Hepatocyte (in vitro differentiated cells): ENCODE data around the gene C18orf63. TPM values are rescaled to one million over a fixed set of nuclear protein-coding genes. Genes with fewer than 3 reads are reported as not detected.

ENCODE experiments used
- DNase-seq: peaks from one replicate; pipeline ENCODE4 v3.0.0-alpha.2; 2016; ENCODE audit warnings: low spot score
- H2AFZ ChIP-seq: fragments of 200-600 bp; sonication (generic); 2 replicates; pipeline ENCODE4 v1.6.0; 2016; ENCODE audit warnings: antibody characterized with exemption, mild to moderate bottlenecking
- H3K27ac ChIP-seq: fragments of 200-600 bp; sonication (generic); 2 replicates; pipeline ENCODE4 v1.5.1; 2016; ENCODE audit warnings: mild to moderate bottlenecking
- H3K27me3 ChIP-seq: fragments of 200-600 bp; sonication (generic); 2 replicates; pipeline ENCODE4 v1.6.1; 2016
- H3K36me3 ChIP-seq: fragments of 200-600 bp; sonication (generic); replicated peaks from 2 replicates; pipeline ENCODE4 v1.5.1; 2016; ENCODE audit warnings: low read depth; ENCODE audit not compliant: insufficient read depth
- H3K4me1 ChIP-seq: fragments of 200-600 bp; sonication (generic); 2 replicates; pipeline ENCODE4 v1.5.1; 2016; ENCODE audit warnings: mild to moderate bottlenecking, moderate library complexity; ENCODE audit not compliant: insufficient read depth
- H3K4me2 ChIP-seq: fragments of 200-600 bp; sonication (generic); 2 replicates; pipeline ENCODE4 v1.6.0; 2016
- H3K4me3 ChIP-seq: fragments of 200-600 bp; sonication (generic); 2 replicates; pipeline ENCODE4 v1.5.1; 2016; ENCODE audit warnings: mild to moderate bottlenecking
- H3K79me2 ChIP-seq: fragments of 200-600 bp; sonication (generic); 2 replicates; pipeline ENCODE4 v1.6.0; 2017; ENCODE audit warnings: mild to moderate bottlenecking
- H3K9me2 ChIP-seq: fragments of 200-600 bp; sonication (generic); replicated peaks from 2 replicates; pipeline ENCODE4 v1.6.0; 2017; ENCODE audit warnings: mild to moderate bottlenecking; ENCODE audit not compliant: insufficient read depth
- H3K9me3 ChIP-seq: fragments of 200-600 bp; sonication (generic); 2 replicates; pipeline ENCODE4 v1.5.1; 2016; ENCODE audit warnings: low read depth, mild to moderate bottlenecking
- H4K20me1 ChIP-seq: fragments of 200-600 bp; sonication (generic); 2 replicates; pipeline ENCODE4 v1.6.0; 2016; ENCODE audit warnings: mild to moderate bottlenecking; ENCODE audit not compliant: insufficient read depth, poor library complexity, severe bottlenecking
- EZH2 ChIP-seq: fragments of 200-600 bp; sonication (generic); IDR thresholded peaks from 2 replicates; pipeline ENCODE4 v1.6.1; 2016; ENCODE audit warnings: antibody characterized with exemption, mild to moderate bottlenecking, borderline replicate concordance
- EZH2phosphoT487 ChIP-seq: fragments of 200-600 bp; sonication (generic); IDR thresholded peaks from one replicate; pipeline ENCODE4 v1.6.1; 2018; ENCODE audit warnings: antibody characterized with exemption, mild to moderate bottlenecking, low read depth, moderate library complexity; ENCODE audit not compliant: unreplicated experiment, severe bottlenecking
- WGBS: methylation state at CpG from one replicate; pipeline ENCODE4 v1.1.6; 2016; ENCODE audit warnings: low lambda C conversion rate; ENCODE audit errors: missing lambda C conversion rate; 5-methylcytosine and 5-hydroxymethylcytosine counted together
- polyA plus RNA-seq: library from polyadenylated mRNA; unstranded; fragments of >200 nt; fragmentation: Nextera tagmentation; extraction: Ambion mirVana; gene quantifications from 2 replicates; pipeline ENCODE4 v1.2.1, GENCODE V29; 2016
- total RNA-seq: library from RNA; depleted of rRNA; stranded (reverse); fragments of >200 nt; gene quantifications from 2 replicates; pipeline ENCODE4 v1.2.3, GENCODE V29; 2014
- TF ChIP-seq, protein P1 (sequence below): fragments of 200-600 bp; sonication (generic); IDR thresholded peaks from 2 replicates; pipeline ENCODE4 v1.5.1; 2016; ENCODE audit warnings: antibody characterized with exemption, mild to moderate bottlenecking; ENCODE audit not compliant: poor library complexity

Gene C18orf63
- total and polyA plus RNA-seq, 2 experiments from 2014 or later: not detected

DNA sequence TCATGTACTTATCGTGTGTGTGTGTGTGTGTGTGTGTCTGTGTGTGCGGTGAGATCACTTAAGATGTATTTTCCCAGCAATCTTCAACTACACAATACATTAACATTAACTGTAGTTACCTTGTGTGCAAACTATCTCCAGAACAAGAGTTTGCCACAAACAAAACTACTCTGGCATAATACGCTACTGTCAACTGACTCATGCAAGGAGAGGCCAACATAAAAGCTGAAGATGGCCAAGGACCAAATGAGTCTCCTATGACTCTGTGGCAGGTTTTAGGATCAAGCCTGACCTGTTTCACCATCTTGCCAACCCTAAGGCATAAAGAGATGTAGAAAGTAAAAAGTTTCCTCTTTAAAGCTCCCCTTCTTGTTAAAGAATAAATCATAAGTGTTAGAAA is 44.0 kb upstream of the C18orf63 start:
- Histone ChIP-seq H3K4me2 (no peak overlapping the region), H3K79me2 (peaks cover 98% of the 10 kb centered on the region), H2AFZ (no peak overlapping the region), H3K4me3 (no peak overlapping the region), H3K36me3 (no peaks in the 10 kb centered on the region), H3K27ac (no peak overlapping the region), H4K20me1 (no peaks in the 10 kb centered on the region), H3K9me3 (no peaks in the 10 kb centered on the region), H3K9me2 (no peaks in the 10 kb centered on the region), H3K27me3 (no peaks in the 10 kb centered on the region), H3K4me1 (peaks cover 11% of the 10 kb centered on the region)
- TF ChIP-seq, protein P1, sequence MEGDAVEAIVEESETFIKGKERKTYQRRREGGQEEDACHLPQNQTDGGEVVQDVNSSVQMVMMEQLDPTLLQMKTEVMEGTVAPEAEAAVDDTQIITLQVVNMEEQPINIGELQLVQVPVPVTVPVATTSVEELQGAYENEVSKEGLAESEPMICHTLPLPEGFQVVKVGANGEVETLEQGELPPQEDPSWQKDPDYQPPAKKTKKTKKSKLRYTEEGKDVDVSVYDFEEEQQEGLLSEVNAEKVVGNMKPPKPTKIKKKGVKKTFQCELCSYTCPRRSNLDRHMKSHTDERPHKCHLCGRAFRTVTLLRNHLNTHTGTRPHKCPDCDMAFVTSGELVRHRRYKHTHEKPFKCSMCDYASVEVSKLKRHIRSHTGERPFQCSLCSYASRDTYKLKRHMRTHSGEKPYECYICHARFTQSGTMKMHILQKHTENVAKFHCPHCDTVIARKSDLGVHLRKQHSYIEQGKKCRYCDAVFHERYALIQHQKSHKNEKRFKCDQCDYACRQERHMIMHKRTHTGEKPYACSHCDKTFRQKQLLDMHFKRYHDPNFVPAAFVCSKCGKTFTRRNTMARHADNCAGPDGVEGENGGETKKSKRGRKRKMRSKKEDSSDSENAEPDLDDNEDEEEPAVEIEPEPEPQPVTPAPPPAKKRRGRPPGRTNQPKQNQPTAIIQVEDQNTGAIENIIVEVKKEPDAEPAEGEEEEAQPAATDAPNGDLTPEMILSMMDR: no peak
- TF ChIP-seq EZH2: no peak
- TF ChIP-seq EZH2phosphoT487: no peak
- 89% methylated on average over 3 of the region's 3 CpGs for WGBS
- DNase-seq: no peak

DNA sequence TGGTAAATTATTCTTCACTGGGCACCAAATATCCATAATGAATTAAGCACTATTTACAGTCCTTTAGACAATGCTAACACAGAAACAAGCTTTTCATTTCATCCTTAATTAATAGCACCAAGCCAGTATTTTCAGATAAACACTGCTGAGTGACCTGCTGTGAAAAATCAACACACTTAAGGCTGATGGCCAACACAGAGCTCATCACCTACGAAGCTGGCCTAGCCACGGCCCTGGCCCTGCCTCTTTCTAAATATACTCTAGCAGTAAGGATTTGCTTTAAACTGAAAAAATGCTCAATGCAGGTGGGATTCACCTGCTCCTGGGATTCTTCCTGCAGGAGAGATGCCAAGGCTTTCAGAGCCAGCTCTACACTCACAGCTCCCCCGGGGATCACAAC is 42.2 kb upstream of the C18orf63 start:
- no peak for TF ChIP-seq EZH2
- TF ChIP-seq, protein P1: no peak
- TF ChIP-seq EZH2phosphoT487: no peak
- Histone ChIP-seq H3K4me1 (peaks cover 29% of the 10 kb centered on the region), H3K9me2 (no peaks in the 10 kb centered on the region), H3K36me3 (no peaks in the 10 kb centered on the region), H3K4me2 (no peak overlapping the region), H3K79me2 (peaks cover 98% of the 10 kb centered on the region), H4K20me1 (peaks cover 1% of the 10 kb centered on the region), H2AFZ (no peak overlapping the region), H3K4me3 (no peak overlapping the region), H3K9me3 (no peaks in the 10 kb centered on the region), H3K27me3 (no peaks in the 10 kb centered on the region), H3K27ac (no peak overlapping the region)
- WGBS: 84% methylated on average over 3 of the region's 3 CpGs
- no peak for DNase-seq

DNA sequence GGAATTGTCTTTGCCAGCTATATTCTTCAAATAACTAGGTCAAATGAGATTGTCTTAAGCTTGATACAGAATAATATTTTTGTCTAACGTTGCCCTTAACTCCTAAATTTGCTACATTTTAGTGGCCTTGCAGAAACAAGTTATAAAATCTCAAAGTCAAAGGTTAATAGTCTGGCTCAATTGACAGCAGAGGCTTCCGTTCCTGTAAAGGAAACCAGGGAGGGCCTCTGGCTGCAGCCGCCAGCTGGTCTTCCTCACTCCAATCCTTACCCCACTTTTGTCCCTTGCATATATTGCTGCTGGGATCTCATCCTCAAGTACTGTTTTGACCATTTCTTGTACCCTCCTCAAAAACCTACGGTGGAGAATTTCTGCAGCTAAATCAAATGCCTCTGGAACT is 40.9 kb upstream of the C18orf63 start:
- 62% methylated on average over 4 of the region's 4 CpGs for WGBS

More for the DNA sequence above, 40.9 kb upstream of the C18orf63 start:
- H3K4me1 ChIP-seq: peaks cover 29% of the 10 kb centered on the region
- no peaks in the 10 kb centered on the region for H3K27me3 ChIP-seq
- no peak overlapping the region for H3K27ac ChIP-seq
- H3K79me2 ChIP-seq: peaks cover 98% of the 10 kb centered on the region
- no peaks in the 10 kb centered on the region for H3K36me3 ChIP-seq
- no peak overlapping the region for H3K4me3 ChIP-seq
- TF ChIP-seq EZH2 (no peak), EZH2phosphoT487 (no peak)
- TF ChIP-seq, protein P1: no peak
- no peak overlapping the region for H2AFZ ChIP-seq
- peaks cover 4% of the 10 kb centered on the region for H4K20me1 ChIP-seq
- H3K9me2 ChIP-seq: no peaks in the 10 kb centered on the region
- H3K9me3 ChIP-seq: no peaks in the 10 kb centered on the region
- H3K4me2 ChIP-seq: no peak overlapping the region
- DNase-seq: no peak
